ENCODE results near the gene RAP1GAP2.
A peak's percentile ranks its signal among the peaks of the same experiment; 100 is the strongest.

Gene RAP1GAP2

DNA sequence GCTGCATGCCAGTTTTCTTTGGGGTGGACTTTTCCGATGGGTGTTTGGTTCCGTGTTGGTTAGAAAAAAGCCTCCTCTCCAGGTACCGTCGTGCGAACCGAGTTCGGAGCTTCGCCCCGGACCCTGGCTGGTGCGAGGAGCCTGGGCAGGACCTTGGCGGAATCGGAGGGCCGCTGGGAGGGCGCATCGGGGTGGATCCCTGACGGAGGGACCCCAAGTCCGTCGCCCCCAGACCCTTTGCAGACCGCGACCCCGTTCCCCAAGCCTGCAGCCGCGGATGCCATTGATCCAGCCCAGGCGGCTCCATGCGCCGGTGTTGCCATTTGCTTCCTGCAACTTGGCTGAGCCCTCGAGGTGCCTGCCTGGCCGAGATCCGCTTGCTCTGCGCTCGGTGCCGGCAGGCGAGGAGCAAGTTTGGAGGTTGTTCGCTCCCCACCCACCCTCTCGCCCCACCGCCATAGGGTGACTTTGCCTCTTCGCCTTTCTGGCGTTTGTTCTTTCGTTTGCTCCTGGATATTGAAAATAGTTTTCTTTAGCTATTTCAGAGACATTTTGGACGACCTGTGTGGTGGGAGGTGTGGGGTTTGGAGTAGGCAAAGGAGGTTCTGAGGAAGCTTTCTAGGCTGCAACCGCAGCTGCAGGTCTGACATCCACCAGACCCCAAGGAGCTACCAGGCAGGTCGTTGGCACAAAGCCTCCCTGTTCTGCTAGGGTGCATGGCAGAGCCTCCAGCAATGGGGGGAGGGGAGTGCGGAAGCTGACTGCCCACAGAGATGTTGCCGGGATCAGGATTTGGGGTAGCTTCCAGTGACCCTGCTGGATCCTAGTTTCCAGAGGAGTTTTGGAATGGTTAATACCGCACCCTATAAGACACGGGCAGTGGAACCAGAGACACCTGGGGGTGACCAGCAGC, 58.2 kb downstream of the RAP1GAP2 start:
- no peak for DNase-seq

DNA sequence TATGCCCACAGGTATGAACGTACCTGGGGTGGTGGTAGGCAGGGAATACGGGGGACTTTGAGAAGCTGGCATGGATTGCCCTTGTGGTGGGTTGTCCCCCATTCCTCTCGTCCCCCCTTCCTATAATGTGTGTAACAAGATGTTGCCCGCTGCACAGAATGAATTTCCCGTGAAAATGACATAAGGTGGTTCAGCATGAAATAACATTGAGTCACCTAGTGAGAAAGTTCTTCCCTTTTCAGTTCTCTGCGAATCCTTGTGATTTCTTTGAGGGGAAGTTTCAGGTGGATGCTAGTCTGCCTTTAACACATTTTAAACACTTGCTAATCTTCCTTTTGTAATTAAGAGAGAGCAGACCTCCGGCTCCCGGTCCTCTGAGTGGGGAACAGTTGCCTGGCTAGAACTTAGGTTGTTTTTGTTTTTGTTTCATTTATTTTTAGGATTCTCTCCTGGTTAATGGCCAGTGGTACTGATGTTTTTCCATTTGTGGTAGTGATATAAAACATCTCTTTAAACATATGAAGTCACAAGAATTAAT, 58.9 kb downstream of the RAP1GAP2 start:
- no peak for DNase-seq

DNA sequence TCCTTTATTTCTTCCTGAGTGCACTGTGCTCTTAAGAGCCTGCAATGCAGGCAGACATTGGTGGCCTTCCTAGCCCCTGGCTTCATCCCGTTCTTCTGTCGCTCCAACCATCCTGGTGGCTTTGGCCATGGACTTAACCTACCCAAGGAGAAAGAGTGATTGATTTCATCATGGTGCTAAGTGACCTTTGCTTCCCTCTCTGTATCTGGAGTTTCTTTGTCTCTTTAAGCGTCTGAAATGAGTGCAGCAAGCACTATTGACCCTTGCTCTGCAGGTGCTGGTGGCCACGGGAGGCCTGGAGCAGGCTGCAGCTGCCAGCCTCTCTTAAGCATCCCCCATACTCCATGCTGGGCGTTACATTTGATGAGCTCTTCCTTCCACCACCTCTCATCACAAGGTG, 60.5 kb downstream of the RAP1GAP2 start:
- DNase-seq, result no peak

DNA sequence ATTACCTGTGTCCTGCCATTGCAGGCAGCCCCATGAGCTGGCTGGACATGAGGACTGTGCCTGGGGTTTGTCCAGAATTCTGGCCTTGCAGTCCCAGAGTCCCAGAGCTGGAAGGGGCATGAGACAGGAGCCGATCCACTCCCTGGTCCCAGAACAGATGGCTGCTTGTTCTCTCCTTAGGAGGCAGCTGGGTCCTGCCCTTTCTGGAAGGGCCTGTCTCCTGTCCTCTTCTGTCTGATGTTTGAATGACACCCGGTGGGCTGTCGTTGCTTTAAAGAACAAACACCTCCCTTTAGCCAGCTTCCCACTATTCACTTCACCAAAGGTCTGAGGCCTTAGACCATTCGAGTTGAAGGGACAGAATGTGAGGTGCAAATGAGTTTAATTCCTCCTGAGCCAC, 63.8 kb downstream of the RAP1GAP2 start:
- no peak for DNase-seq

DNA sequence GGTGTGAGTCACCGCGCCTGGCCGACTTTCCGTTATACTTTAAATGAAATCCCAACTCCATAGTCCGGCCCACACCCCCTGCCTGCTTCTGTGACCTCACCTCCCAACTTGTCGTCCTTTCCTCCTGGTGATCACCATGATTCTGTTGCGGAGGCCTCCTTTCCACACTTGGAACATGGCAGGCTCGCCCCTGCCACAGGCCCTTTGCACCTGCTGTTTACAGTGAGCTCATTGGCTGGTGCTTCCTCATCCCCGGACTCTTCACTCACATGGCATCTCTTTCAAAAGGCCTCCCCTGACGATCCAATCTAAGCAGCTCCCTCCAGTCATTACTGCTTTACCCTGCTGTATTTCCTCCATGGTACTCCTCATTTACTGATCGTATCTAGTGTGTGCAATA, 64.6 kb downstream of the RAP1GAP2 start:
- DNase-seq, result no peak

DNA sequence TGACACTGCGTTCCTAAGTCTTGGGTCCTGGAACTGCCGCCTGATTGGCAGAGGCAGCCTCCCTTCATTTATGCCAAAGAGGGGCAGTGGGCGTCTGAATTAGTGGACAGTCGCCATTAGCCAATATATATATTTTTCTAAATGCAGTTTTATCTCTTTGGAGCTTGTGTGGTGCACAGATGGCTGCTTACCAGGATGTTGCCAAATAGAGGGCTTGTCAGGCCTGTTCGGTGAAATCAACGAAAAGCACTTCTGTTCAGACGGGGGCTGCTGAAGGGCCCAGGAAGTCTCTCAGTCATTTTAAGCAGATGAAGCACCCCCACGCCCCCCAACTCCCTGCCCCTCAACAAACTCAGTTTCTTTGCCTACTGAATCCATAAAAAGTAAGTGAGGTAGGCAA, 66.0 kb downstream of the RAP1GAP2 start:
- DNase-seq, result no peak

DNA sequence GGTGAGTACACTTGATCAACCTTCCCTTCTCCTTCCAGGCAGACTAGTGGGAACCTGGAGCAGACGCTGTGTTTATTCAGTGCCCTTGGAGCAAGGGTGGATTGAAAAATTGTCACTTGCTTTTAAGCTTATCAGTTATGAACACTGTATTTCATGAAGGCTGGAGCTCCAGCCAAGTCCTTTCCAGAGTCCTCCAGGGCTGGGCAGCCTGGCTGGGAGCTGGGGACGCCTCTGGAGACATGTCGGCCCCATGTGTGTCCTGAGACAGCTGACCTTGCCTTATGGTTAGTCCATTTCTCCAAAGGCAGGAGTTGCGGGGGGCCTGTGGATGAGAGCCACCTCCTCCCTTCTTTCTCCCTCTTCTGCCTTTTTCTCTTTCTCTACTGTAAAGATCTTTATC, 67.0 kb downstream of the RAP1GAP2 start:
- DNase-seq, result no peak

DNA sequence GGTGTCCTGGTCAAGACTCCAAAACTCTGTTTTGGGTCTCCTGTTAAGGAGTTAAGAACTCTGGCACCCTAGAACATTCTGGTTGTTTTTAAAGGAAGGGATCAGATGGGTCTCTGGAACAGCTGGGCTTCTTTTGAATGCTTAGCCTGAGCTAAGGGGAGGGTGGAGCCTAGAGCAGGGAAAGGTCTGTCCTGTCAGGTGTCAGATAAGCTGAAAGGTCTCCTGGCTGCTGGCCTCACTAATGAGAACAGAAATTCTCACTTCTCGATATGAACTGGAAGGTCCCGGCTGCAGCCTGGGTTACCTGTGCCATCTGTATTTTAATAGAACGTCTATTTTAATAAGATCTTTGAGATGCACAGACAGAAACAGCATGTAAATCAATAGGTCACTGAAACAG, 69.0 kb downstream of the RAP1GAP2 start:
- no peak for DNase-seq

DNA sequence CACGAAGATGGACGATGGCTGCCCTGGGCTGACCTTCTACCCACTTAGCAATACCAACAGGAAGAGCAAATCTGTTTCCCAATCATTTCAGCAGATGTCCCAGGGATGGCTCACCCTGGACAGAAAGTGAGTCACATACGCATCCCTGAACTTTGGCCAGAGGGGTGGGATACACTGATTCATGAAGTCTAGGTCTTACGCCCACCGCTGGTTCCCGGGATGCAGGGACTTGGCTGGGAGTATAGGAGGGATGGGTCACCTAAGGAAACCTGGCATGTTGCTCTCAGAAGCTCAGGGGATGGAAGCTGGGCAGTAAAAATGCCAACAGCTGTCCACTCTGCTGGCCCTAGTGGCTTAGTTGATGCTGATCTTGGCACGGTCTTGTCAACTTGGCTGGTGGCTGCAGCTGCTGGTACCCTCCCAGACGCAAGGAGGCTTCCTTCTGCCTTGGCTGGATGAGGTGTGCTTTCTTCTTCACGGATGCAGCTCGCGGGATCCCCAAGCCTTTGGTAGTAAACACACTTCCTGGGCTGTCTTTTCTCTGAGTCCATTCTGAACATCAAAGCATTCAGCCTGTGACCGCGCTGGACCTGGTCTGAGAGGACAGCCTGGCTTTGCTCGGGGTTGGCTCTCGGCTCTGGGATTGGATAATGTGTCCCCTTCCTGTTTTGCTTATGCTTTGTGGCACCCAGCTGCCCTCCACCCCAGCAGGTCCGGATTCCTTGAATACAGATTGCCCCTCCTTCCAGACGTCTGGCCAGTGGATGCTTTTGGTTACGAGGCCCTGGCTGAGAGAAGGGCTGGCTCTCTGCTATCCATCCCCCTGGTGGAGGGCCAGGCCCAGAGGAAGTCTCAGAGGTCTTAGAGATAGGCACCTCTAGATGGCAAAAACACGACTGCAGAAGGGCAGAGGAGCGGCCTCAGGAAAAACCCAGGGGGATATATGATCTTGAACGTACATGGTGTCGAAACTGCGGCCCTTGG, 71.5 kb downstream of the RAP1GAP2 start:
- DNase-seq, result no peak

DNA sequence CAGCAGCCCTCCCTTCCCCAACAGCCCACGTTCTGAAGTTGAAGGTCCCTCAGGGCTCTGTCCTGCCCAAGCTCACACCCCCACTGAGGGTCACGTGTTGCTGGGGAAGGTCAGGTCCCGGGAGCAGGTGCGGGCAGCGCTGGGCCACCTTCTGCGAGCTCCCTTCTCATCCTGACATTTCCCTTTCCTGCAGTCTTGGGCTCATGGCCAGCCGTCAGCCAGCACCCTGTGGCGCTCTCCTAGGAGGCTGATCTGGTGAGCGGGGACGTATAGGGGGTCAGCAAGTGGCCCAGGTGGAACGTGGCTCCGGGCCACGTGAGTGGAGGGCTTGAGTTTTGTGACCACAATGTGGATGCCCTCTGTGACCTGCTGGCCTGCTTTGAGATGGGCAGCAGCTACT, 73.4 kb downstream of the RAP1GAP2 start:
- DNase-seq, result no peak

DNA sequence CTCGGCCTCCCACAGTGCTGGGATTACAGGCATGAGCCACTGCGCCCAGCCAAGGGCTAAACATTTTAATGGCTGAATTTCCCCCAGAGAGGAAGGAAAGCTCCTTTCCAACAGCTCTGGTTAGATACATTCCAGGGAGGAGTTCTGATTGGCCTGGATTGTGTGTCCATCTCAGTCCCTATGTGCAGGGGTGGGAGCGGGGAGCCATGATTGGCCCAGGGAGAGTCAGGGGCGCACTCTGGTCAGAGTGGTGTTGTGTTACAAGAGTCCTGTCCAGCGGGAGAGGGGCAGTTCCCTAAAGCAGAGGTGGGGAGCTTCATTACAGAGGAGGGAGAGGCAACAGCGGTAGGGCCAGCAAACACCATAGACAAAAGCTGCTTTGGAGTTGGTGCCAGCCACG, 75.0 kb downstream of the RAP1GAP2 start:
- no peak for DNase-seq

DNA sequence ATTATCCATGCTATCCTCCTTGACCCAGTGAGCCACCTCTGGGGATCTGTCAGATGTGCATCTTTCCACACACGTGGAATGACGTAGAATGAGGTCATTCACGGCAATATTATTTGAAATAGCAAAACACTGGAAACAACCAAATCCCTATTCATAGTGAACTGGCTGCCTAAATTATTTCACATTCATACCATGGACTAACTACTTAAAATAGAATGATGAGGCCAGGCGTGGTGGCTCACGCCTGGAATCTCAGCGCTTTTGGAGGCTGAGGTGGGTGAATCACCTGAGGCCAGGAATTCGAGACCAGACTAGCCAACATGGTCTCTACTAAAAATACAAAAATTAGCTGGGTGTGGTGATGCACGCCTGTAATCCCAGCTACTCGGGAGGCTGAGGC, 75.5 kb downstream of the RAP1GAP2 start:
- no peak for DNase-seq

DNA sequence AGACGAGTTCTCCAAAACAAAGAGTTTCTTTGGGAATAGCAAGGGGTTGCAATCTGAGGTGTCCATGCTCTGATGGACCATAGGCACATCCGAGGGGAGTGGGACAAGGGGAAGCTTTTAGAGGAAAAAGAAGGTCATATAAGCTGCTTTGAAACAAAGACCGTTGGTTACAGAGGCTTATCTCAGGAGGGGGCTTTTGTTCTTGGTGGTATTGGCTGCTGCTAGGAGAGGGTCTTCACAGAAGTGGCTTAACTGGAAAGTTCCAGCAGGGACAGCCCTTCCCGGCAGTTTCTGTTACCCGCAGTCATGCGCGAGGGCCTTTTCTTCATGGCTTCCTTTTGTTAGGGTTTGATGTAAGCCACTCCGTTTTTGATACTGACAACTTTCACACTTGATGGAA, 76.0 kb downstream of the RAP1GAP2 start:
- DNase-seq, result no peak

DNA sequence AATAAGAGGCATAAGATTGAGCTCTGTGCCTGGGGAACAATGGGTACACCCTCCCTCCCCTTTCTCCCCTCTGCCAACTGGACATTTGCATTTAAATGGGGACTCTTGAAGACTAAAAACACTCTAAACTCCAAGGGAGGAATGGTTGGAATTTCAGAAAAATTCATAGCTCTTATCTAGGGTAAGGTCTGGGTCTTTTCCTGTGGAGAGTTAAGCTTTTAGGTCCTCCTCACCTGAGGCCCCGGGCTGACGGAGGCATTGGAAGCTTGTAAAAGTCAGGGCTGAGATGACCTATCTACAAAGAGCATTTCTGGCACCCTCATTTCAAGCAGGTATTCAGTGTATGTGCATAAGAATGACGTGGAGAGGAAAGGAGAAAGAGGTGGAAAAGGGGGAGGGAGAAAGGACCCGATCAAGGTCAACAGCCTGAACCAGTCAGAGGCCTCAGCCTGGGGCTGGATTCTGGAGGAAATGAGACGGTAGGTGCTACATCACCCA, 78.0 kb downstream of the RAP1GAP2 start:
- DNase-seq, result no peak

DNA sequence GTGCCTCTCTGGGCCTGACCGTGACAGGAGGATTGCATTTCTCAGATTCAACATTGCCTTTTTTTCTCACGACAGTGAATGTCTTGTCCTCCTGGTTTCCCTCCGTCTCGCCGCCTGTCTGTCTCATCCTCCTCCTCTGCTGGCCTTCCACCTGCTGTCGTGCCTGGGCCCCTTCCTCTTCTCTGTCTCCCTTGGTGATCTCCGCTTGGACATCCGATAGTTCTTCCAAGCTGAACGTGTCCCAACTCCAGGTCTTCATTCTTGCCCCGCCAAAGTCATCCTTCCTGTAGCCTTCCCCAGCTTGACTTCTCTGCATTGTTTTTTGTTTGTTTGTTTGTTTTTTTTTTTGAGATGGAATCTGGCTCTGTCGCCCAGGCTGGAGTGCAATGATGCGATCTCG, 79.4 kb downstream of the RAP1GAP2 start:
- DNase-seq, result no peak

DNA sequence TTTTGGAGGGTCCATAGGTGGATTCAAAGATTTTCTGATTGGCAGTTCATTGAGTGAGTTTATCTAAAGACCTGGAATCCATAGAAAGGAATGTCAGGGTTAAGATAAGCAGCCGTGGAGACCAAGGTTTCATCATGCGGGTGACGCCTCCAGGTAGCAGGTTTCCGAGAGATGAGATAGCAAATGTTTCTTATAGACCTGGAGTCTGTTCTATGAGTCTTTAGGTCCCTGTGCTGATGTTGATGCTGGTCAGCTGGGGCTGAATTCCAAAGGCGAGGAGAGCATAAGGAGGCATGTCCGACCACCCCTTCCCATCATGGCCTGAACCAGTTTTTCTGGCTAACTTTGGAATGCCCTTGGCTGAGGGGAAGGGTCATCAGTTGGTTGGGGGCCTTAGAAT, 80.2 kb downstream of the RAP1GAP2 start:
- DNase-seq, result no peak

DNA sequence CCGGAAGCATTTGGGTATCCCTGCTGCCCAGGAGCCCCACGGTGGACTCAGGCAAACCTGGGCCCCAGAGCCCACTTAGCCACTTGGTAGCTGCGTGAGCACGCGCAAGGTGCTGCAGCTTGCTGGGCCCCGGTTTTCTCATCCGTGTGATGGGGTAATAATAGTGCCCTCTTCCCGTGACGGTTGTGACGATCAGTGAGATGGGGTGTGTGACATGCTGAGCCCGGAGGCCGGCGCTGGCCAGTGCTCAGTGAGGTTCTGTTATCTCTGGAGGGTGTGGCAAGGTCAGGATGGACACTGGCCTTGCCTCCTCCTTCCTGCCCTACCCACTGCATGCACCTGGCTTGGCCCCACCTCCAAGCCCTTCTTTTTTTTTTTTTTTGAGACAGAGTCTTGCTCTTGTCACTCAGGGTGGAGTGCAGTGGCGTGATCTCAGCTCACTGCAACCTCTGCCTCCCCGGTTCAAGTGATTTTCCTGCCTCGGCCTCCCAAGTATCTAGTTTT, 82.6 kb downstream of the RAP1GAP2 start:
- no peak for DNase-seq

DNA sequence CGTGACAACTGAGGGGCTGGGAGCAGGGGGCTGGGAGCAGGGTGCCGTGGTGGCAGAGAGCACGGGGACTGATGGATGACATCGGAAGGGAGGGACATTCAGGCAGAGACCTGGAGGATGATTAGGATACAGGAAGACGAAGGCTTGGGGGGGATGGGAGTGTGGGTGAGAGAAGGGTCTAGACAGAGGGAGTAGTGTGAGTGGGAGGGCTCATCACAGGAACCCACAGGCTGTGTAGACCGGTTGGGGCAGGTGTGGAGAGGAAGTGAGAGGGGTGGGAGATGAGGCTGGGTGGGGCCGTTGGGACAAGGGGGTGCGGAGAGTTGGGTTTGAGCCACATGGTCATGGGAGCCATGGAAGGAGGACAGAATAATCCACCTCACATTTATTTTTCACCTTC, 83.8 kb downstream of the RAP1GAP2 start:
- no peak for DNase-seq

DNA sequence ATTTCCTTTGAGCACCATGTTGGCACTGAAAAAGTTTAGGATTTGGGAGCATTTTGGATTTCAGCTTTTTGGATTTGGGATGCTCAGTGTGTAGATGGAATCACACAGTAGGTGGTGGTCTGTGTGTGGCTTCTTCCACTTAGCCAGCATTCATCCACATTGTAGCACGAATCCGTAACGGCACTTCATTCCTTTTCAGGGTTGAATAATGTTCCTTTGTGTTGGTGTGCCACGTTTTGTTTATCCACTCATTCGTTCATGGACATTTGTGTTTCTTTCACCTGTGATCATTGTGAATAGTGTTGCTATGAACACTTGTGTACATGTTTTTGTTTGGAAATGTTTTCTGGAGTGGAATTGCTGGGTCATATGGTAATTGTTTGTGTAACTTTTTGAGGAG, 85.1 kb downstream of the RAP1GAP2 start:
- DNase-seq, result no peak

DNA sequence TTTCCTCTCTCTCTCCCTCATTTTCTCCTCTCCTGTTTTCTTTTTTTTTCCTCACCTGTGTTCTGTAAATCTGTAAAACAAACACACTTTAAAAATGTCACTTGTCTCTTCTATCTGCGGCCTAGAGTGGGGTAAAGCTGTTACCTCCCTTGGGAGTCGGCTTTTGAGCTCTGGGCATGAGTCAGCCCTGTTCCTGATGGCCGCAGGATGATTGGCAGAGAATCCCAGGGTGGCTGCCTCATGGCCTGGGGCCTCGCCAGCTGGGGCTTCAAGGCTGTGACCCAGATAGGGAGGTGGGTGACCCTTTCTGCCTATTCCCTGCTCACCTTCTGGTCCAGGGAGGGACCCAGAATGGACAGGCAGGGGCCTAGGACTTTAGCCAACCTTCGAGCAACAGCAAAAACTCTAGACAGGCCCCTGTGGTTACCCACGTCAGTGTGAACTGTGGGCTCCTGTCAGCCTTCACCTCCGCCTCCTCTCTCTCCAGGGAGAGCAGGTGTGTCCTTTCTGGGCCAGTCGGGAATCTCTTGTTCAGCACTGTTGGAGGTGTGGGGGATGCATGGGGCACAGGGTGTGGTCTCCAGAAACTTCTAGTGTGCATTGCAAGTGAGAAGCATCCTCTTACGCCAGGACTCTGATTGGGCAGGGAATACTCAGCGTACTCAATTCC, 87.4 kb downstream of the RAP1GAP2 start:
- peak; percentile 23 for DNase-seq

DNA sequence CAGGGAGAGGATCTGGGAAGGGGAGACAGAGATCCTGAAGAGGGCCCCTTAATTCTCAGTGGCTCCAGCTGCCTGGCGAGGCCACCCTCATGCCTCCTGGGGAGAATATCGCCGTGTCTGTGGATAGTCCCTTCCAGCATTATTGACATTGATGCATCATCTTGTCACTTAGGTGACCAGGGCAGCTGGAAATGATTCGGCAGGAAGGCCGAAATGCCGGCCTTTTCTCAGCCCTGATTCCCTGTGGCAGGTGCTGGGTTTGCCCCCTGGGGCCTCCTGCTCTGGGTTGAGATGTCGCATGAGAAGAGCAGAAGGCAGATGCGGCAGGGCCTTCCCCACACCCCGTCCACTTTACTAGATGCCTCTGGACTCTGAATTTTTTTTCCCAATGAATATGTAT, 89.5 kb downstream of the RAP1GAP2 start:
- DNase-seq, result no peak

DNA sequence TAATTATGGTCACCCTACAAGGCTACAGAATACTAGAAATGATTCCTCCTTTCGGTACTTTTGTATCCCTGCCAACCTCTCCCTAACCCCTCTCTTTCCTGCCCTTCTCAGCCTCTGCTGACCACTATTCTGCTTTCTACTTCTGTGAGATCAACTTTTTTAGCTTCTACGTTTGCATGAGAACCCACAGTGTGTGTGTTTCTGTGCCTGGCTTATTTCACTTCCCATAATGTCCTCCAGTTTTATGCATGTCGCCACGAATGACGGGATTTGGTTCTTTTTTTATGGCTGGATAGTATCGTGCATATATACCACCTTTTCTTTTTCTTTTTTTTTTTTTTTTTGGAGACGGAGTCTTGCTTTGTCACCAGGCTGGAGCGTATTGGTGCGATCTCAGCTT, 92.1 kb downstream of the RAP1GAP2 start:
- no peak for DNase-seq

DNA sequence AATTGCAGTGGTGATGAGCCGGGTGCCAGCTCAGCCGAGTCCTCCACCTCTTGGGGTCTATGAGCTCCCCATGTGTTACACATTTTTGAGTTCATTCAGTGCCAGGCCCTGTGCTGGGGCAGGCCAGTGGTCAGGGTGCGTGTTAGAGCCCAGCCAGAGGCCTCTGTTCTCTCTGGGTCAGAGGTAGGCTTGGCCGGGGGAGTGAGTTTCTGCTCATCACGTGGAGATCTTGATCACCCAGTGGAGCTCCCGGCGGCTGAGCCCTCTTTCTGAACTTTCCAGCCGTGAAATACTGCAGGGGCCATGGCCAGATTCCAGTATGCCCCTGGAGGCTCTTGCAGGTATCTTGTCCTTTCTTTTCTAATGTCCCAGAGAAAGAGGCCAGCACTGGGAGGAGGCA, 93.0 kb downstream of the RAP1GAP2 start:
- DNase-seq, result no peak

Measured in NCI-H1436 treated with DMSO at 0.1 percent for 48 hours (cell line).